HTERT RPE-1 (cell line): ENCODE measurements around the gene KCNH4.
"Not testable (repeated sequence)": the region's sequence is repeated elsewhere in the genome, so short reads cannot be mapped to it uniquely, and the experiment has no call there.

Source experiments
- in situ Hi-C: fragments of 300-500 bp; cut with MboI; formaldehyde crosslinking; loops from 4 replicates; pipeline ENCODE4 v1.14.3; 2020; ENCODE audit warnings: low sequenced_read_pairs

KCNH4 gene

GRCh38 chr17:42197564-42198156 is 16.7 kb upstream of the KCNH4 start:
- in situ Hi-C loops = no loop called here

- in situ Hi-C loops = no loop called here
Observed at GRCh38 chr17:42193969-42194899, 13.3 kb upstream of the KCNH4 start, which contains the start of gene GHDC. Gene GHDC, minus strand, starts transcription at chr17:42194494. Its CDS starts 913 bp downstream, at chr17:42193581.

- in situ Hi-C loops = no loop called here
Observed at GRCh38 chr17:42193216-42193968, 12.4 kb upstream of the KCNH4 start.

- in situ Hi-C loops = no loop called here
Observed at GRCh38 chr17:42192189-42193126, 11.5 kb upstream of the KCNH4 start.

- in situ Hi-C loops = no loop called here
Observed at GRCh38 chr17:42191275-42191608, 10.3 kb upstream of the KCNH4 start.

- in situ Hi-C loops = no loop called here
Observed at GRCh38 chr17:42190491-42191274, 9.7 kb upstream of the KCNH4 start.

GRCh38 chr17:42189651-42189965 is 8.7 kb upstream of the KCNH4 start:
- in situ Hi-C loops = no loop called here

GRCh38 chr17:42188749-42189650 is 8.1 kb upstream of the KCNH4 start:
- in situ Hi-C loops = no loop called here

- in situ Hi-C loops = no loop called here
Observed at GRCh38 chr17:42187833-42188232, 6.9 kb upstream of the KCNH4 start.

- in situ Hi-C loops = not testable (repeated sequence)
Observed at GRCh38 chr17:42186191-42186590, 5.2 kb upstream of the KCNH4 start.

GRCh38 chr17:42185621-42185930 is 4.6 kb upstream of the KCNH4 start:
- in situ Hi-C loops = no loop called here

- in situ Hi-C loops = no loop called here
Observed at GRCh38 chr17:42184713-42185620, 4.0 kb upstream of the KCNH4 start, which contains the start of gene HCRT. Gene HCRT, minus strand, starts transcription at chr17:42185452. Its CDS starts 87 bp downstream, at chr17:42185365.

GRCh38 chr17:42183741-42184711 is 3.1 kb upstream of the KCNH4 start:
- in situ Hi-C loops = no loop called here

GRCh38 chr17:42182927-42183734 is 2.2 kb upstream of the KCNH4 start:
- in situ Hi-C loops = no loop called here

GRCh38 chr17:42181851-42182207 is 887 bp upstream of the KCNH4 start:
- in situ Hi-C loops = no loop called here

GRCh38 chr17:42180411-42180921 is 476 bp downstream of the KCNH4 start:
- in situ Hi-C loops = no loop called here
